Upper lobe of left lung (tissue), 6 donors: ENCODE results near the gene TENT5C. TPM values are rescaled to one million over a fixed set of nuclear protein-coding genes. Genes with fewer than 3 reads are reported as not detected.

ENCODE experiments used
- ATAC-seq, 2 donors: fragments of 200-7000 bp; cut with Tn5 transposase; one replicate each; pipeline ENCODE4 v1.9.1; 2022; ENCODE audit warnings: mild to moderate bottlenecking in 2 of 2, moderate library complexity in 2 of 2; ENCODE audit not compliant: low FRiP score in 2 of 2
- DNase-seq, 2 donors: peaks; one replicate each; pipeline ENCODE4 v3.0.0-alpha.2; 2019 to 2020
- H3K27ac ChIP-seq, 4 donors: fragments of 200-600 bp; sonication (generic); one replicate each; pipeline ENCODE4 v1.5.1; 2016 to 2019
- H3K27me3 ChIP-seq, 4 donors: fragments of 200-600 bp; sonication (generic); one replicate each; pipeline ENCODE4 v1.5.1; 2017 to 2019
- H3K36me3 ChIP-seq, 4 donors: fragments of 200-600 bp; sonication (generic); one replicate each; pipeline ENCODE4 v1.5.1; 2016 to 2019
- H3K4me1 ChIP-seq, 4 donors: fragments of 200-600 bp; sonication (generic); one replicate each; pipeline ENCODE4 v1.5.1; 2018 to 2019
- H3K4me3 ChIP-seq, 4 donors: fragments of 200-600 bp; sonication (generic); one replicate each; pipeline ENCODE4 v1.5.1; 2017 to 2019; ENCODE audit warnings: mild to moderate bottlenecking in 2 of 4, moderate library complexity in 1 of 4
- H3K9me3 ChIP-seq, 4 donors: fragments of 200-600 bp; sonication (generic); one replicate each; pipeline ENCODE4 v1.5.1; 2018 to 2019
- EP300 ChIP-seq, 4 donors: sonication (generic); formaldehyde crosslinking; IDR thresholded peaks; one replicate each; pipeline ENCODE4 v1.5.1; 2017; ENCODE audit warnings: antibody characterized with exemption in 4 of 4, control low read depth in 2 of 4
- POLR2A ChIP-seq, 4 donors: fragments of 450-650 bp; IDR thresholded peaks; one replicate each; pipeline ENCODE4 v1.5.1; 2016 to 2017; ENCODE audit warnings: antibody characterized with exemption in 4 of 4, mild to moderate bottlenecking in 2 of 4
- POLR2AphosphoS5 ChIP-seq, 2 donors: sonication (generic); formaldehyde crosslinking; IDR thresholded peaks; one replicate each; pipeline ENCODE4 v1.5.1; 2017; ENCODE audit warnings: antibody characterized with exemption in 2 of 2
- WGBS, 2 donors: methylation state at CpG; one replicate each; pipeline ENCODE4 v1.1.5; 2017 to 2018; 5-methylcytosine and 5-hydroxymethylcytosine counted together
- total RNA-seq, 6 donors: library from RNA; depleted of rRNA in 4 of 6; stranded (reverse); fragments of >200 nt in 4 of 6; gene quantifications; one replicate each; pipeline versions ENCODE4 v1.1.0 to v1.2.1, GENCODE V29; 2016 to 2021
- TF ChIP-seq, protein P1 (sequence below), 6 experiments: fragments of 450-650 bp in 4 of 6; fragments of 200-600 bp in 2 of 6; sonication (generic) in 2 of 6; IDR thresholded peaks; one replicate each; pipeline ENCODE4 v1.5.1; 2016 to 2019; ENCODE audit warnings: antibody characterized with exemption in 6 of 6
- donor health status: DM: no; HTN: no; CAD: no; lungs with moderate emphysema.
- donor health status: DM: no; HTN: yes; CAD: no; lungs with severe emphysema.

The TENT5C gene
- total RNA-seq, 6 donors from 2014 or later, result 8.1 to 37.8 (median 18.4) TPM

- DNase-seq (no peak), ATAC-seq (no peak)
- TF ChIP-seq, protein P1, sequence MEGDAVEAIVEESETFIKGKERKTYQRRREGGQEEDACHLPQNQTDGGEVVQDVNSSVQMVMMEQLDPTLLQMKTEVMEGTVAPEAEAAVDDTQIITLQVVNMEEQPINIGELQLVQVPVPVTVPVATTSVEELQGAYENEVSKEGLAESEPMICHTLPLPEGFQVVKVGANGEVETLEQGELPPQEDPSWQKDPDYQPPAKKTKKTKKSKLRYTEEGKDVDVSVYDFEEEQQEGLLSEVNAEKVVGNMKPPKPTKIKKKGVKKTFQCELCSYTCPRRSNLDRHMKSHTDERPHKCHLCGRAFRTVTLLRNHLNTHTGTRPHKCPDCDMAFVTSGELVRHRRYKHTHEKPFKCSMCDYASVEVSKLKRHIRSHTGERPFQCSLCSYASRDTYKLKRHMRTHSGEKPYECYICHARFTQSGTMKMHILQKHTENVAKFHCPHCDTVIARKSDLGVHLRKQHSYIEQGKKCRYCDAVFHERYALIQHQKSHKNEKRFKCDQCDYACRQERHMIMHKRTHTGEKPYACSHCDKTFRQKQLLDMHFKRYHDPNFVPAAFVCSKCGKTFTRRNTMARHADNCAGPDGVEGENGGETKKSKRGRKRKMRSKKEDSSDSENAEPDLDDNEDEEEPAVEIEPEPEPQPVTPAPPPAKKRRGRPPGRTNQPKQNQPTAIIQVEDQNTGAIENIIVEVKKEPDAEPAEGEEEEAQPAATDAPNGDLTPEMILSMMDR (IDR thresholded peaks at IDR 0.05), result no peak
- no peak for TF ChIP-seq EP300 (IDR thresholded peaks at IDR 0.05)
- TF ChIP-seq POLR2AphosphoS5 (IDR thresholded peaks at IDR 0.05), result no peak
- no peak for TF ChIP-seq POLR2A (IDR thresholded peaks at IDR 0.05)
- no peak overlapping the region for H3K4me3 ChIP-seq
- H3K36me3 ChIP-seq, result no peaks in the 10 kb centered on the region
- H3K9me3 ChIP-seq, result no peaks in the 10 kb centered on the region
- no peak overlapping the region for H3K27ac ChIP-seq
- peaks cover 0 to 32% (median 18%) of the 10 kb centered on the region in 4 donors for H3K4me1 ChIP-seq
- WGBS, 2 donors, result 95% methylated on average over 2 of the region's 2 CpGs; no CpG with 5 or more reads in 1 of the 2 donors
- H3K27me3 ChIP-seq, result no peaks in the 10 kb centered on the region
Observed at GRCh38 chr1:117561071-117561470, 44.8 kb upstream of the TENT5C start.

- peaks cover 0 to 32% (median 18%) of the 10 kb centered on the region in 4 donors for H3K4me1 ChIP-seq
- H3K4me3 ChIP-seq, result no peak overlapping the region
- H3K9me3 ChIP-seq, result no peaks in the 10 kb centered on the region
- no peak overlapping the region for H3K27ac ChIP-seq
- no peaks in the 10 kb centered on the region for H3K36me3 ChIP-seq
- DNase-seq, result no peak
- no peak for ATAC-seq
- no peak for TF ChIP-seq POLR2AphosphoS5 (IDR thresholded peaks at IDR 0.05)
- no peak for TF ChIP-seq POLR2A (IDR thresholded peaks at IDR 0.05)
- TF ChIP-seq EP300 (IDR thresholded peaks at IDR 0.05), result no peak
- TF ChIP-seq, protein P1 (IDR thresholded peaks at IDR 0.05), result no peak
- H3K27me3 ChIP-seq, result no peaks in the 10 kb centered on the region
- WGBS, 2 donors, result 78 to 86% methylated on average over 2 of the region's 2 CpGs
Observed at GRCh38 chr1:117561551-117561950, 44.3 kb upstream of the TENT5C start.

DNA sequence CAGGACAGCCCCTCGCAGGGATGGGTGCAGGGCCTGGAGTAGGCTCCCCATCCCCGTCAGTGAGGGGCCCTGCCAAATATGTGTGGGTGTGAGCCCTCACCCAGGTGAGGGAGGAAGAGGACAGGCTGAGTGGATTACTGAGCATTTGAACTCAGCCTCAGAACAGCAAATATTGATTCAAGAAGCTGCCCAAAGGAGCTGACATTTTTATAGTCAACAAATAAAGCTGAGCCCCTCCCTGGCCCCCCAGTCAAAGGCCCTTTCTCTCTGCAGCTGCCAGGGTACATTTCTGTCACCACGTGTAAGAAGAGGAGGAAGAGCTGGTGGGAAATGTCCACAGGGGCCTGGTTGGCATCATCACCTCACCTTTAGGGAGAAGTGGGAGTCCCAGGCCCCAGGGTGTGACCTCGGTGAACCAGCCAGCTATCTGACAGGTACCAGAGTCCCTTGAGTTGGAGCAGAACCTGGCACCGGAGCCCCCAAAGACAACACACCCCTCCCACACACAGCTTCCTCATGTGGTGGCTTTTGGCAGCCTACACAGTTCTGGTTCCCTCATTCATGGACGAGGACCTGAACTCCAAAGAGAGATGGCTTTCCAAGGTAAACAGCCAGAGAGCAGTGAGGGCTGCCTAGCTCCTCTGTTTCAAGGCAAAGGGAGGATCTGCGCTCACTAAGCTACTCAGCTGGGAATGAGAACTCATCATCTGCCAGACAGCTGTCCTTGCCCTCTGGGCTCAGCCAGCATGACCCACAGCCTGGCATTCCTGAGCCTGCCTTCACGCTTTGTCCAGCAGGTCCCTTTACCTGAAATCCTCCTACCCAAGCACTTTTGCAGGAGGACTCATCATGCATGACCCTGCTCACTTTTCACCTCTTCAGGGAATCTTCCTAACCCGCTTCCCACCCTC, 43.0 kb upstream of the TENT5C start:
- Histone ChIP-seq H3K36me3 (no peaks in the 10 kb centered on the region), H3K9me3 (no peaks in the 10 kb centered on the region), H3K27me3 (no peaks in the 10 kb centered on the region), H3K4me3 (no peak overlapping the region), H3K27ac (peak overlapping the region in 2 of 4 donors; percentile 43 to 70), H3K4me1 (peaks cover 0 to 32% (median 18%) of the 10 kb centered on the region in 4 donors)
- 60 to 64% methylated on average over 5 to 9 of the region's 9 CpGs for WGBS, 2 donors
- peak in 1 of 2 donors; percentile 54 for DNase-seq
- peak; percentile 42 to 77 for ATAC-seq
- TF ChIP-seq EP300 (IDR thresholded peaks at IDR 0.05) (peak in 1 of 4 donors; percentile 45), POLR2AphosphoS5 (IDR thresholded peaks at IDR 0.05) (peak in 1 of 2 donors; percentile 7), POLR2A (IDR thresholded peaks at IDR 0.05) (no peak)
- TF ChIP-seq, protein P1 (IDR thresholded peaks at IDR 0.05), result no peak

DNA sequence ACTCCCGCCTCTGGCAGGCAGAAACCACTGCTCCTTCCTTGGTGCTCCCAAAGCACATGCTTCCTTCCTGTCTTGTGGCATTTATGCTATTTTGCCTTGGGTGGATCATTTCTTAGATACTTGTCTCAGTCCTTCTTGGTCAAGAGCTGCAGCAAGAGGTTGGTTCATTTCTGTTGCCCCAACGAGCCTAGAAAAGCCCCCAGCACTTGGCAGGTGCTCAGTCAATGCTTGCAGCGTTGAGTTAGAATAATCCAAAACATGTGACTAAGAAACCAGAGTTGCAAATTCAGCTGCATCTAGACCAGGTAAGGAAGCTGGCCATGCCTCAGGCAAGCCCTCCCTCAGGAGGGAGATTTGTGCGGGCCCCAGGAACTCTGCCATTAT, 42.4 kb upstream of the TENT5C start:
- no peak for DNase-seq
- ATAC-seq, result no peak
- Histone ChIP-seq H3K9me3 (no peaks in the 10 kb centered on the region), H3K27ac (peak overlapping the region in 2 of 4 donors; percentile 43 to 70), H3K4me1 (peaks cover 0 to 32% (median 18%) of the 10 kb centered on the region in 4 donors), H3K36me3 (no peaks in the 10 kb centered on the region), H3K27me3 (no peaks in the 10 kb centered on the region), H3K4me3 (no peak overlapping the region)
- TF ChIP-seq, protein P1 (IDR thresholded peaks at IDR 0.05), result no peak
- no peak for TF ChIP-seq POLR2AphosphoS5 (IDR thresholded peaks at IDR 0.05)
- TF ChIP-seq POLR2A (IDR thresholded peaks at IDR 0.05), result no peak
- TF ChIP-seq EP300 (IDR thresholded peaks at IDR 0.05), result no peak
- 80 to 83% methylated on average over 4 of the region's 4 CpGs for WGBS, 2 donors
